Astrocyte (in vitro differentiated cells and primary cell): ENCODE measurements around the gene RAD51B.

ENCODE experiments used
- CTCF ChIP-seq: IDR thresholded peaks from 2 replicates; pipeline ENCODE4 v1.5.1; 2011; ENCODE audit warnings: low read depth, mild to moderate bottlenecking, inconsistent platforms, low read length, moderate library complexity; ENCODE audit not compliant: insufficient read depth
- EZH2 ChIP-seq: IDR thresholded peaks from 2 replicates; pipeline ENCODE4 v1.6.1; 2012; ENCODE audit warnings: mild to moderate bottlenecking, low read length, inconsistent platforms; ENCODE audit not compliant: insufficient read depth

GRCh38 chr14:68689511-68689910, 869.9 kb downstream of the RAD51B start:
- no peak for TF ChIP-seq CTCF
- no peak for TF ChIP-seq EZH2
